Astrocyte (in vitro differentiated cells and primary cell): ENCODE results near the gene ESYT1. TPM values are rescaled to one million over a fixed set of nuclear protein-coding genes. Genes with fewer than 3 reads are reported as not detected.
A peak's percentile ranks its signal among the peaks of the same experiment; 100 is the strongest.

Experiments
- DNase-seq: peaks from one replicate; pipeline ENCODE4 v3.0.0-alpha.2; 2010; ENCODE audit warnings: low read depth
- FAIRE-seq: peaks from 2 replicates; lab custom pipeline; 2011; peaks lifted over from hg19 to GRCh38; lab: Jason Lieb, UNC
- H2AFZ ChIP-seq: 2 replicates; pipeline ENCODE4 v1.6.0; 2012; ENCODE audit warnings: low read depth, low read length, inconsistent platforms
- H3K27ac ChIP-seq: 2 replicates; pipeline ENCODE4 v1.5.1; 2011; ENCODE audit warnings: low read depth, low read length, inconsistent platforms
- H3K27me3 ChIP-seq: 2 replicates; pipeline ENCODE4 v1.6.0; 2011; ENCODE audit warnings: low read length, inconsistent platforms; ENCODE audit not compliant: insufficient read depth
- H3K36me3 ChIP-seq: 2 replicates; pipeline ENCODE4 v1.5.1; 2011; ENCODE audit warnings: low read length, inconsistent platforms; ENCODE audit not compliant: insufficient read depth
- H3K4me1 ChIP-seq: 2 replicates; pipeline ENCODE4 v1.5.1; 2011; ENCODE audit warnings: low read length, inconsistent platforms; ENCODE audit not compliant: insufficient read depth
- H3K4me2 ChIP-seq: 2 replicates; pipeline ENCODE4 v1.6.0; 2012; ENCODE audit warnings: low read length, inconsistent platforms
- H3K4me3 ChIP-seq: 2 replicates; pipeline ENCODE4 v1.5.1; 2011; ENCODE audit warnings: low read depth, mild to moderate bottlenecking, low read length, inconsistent platforms; ENCODE audit not compliant: insufficient read depth
- H3K79me2 ChIP-seq: 2 replicates; pipeline ENCODE4 v1.6.0; 2012; ENCODE audit warnings: mild to moderate bottlenecking, low read length, inconsistent platforms; ENCODE audit not compliant: insufficient read depth
- H3K9ac ChIP-seq: 2 replicates; pipeline ENCODE4 v1.6.0; 2012; ENCODE audit warnings: mild to moderate bottlenecking, low read length, inconsistent platforms
- H3K9me3 ChIP-seq: 2 replicates; pipeline ENCODE4 v1.5.1; 2012; ENCODE audit warnings: low read depth, mild to moderate bottlenecking, low read length, inconsistent platforms; ENCODE audit not compliant: insufficient read depth
- H4K20me1 ChIP-seq: 2 replicates; pipeline ENCODE4 v1.6.0; 2012; ENCODE audit warnings: low read length, inconsistent platforms; ENCODE audit not compliant: insufficient read depth
- H3K27ac Mint-ChIP-seq: one replicate; pipeline ENCODE4 v1.8.0; 2021; ENCODE audit warnings: mild to moderate bottlenecking, mixed read lengths; ENCODE audit not compliant: unreplicated experiment
- H3K27me3 Mint-ChIP-seq: one replicate; pipeline ENCODE4 v1.8.0; 2021; ENCODE audit warnings: low read depth, mixed read lengths; ENCODE audit not compliant: unreplicated experiment
- H3K36me3 Mint-ChIP-seq: one replicate; pipeline ENCODE4 v1.8.0; 2021; ENCODE audit warnings: low read depth, mixed read lengths; ENCODE audit not compliant: unreplicated experiment
- H3K4me1 Mint-ChIP-seq: one replicate; pipeline ENCODE4 v1.8.0; 2021; ENCODE audit warnings: low read depth, mixed read lengths; ENCODE audit not compliant: unreplicated experiment
- H3K4me3 Mint-ChIP-seq: one replicate; pipeline ENCODE4 v1.8.0; 2021; ENCODE audit warnings: mild to moderate bottlenecking, moderate library complexity, mixed read lengths; ENCODE audit not compliant: unreplicated experiment
- H3K9me3 Mint-ChIP-seq: one replicate; pipeline ENCODE4 v1.8.0; 2021; ENCODE audit warnings: mild to moderate bottlenecking, mixed read lengths; ENCODE audit not compliant: unreplicated experiment
- EZH2 ChIP-seq: IDR thresholded peaks from 2 replicates; pipeline ENCODE4 v1.6.1; 2012; ENCODE audit warnings: mild to moderate bottlenecking, low read length, inconsistent platforms; ENCODE audit not compliant: insufficient read depth
- total RNA-seq: library from RNA; stranded (reverse); gene quantifications from 2 replicates; pipeline ENCODE4 v1.2.1, GENCODE V29; 2021
- TF ChIP-seq, protein P1 (sequence below): IDR thresholded peaks from 2 replicates; pipeline ENCODE4 v1.5.1; 2011; ENCODE audit warnings: low read depth, mild to moderate bottlenecking, inconsistent platforms, low read length, moderate library complexity; ENCODE audit not compliant: insufficient read depth

Gene ESYT1
- total RNA-seq, 1 donor from 2014 or later = 142 TPM

DNA sequence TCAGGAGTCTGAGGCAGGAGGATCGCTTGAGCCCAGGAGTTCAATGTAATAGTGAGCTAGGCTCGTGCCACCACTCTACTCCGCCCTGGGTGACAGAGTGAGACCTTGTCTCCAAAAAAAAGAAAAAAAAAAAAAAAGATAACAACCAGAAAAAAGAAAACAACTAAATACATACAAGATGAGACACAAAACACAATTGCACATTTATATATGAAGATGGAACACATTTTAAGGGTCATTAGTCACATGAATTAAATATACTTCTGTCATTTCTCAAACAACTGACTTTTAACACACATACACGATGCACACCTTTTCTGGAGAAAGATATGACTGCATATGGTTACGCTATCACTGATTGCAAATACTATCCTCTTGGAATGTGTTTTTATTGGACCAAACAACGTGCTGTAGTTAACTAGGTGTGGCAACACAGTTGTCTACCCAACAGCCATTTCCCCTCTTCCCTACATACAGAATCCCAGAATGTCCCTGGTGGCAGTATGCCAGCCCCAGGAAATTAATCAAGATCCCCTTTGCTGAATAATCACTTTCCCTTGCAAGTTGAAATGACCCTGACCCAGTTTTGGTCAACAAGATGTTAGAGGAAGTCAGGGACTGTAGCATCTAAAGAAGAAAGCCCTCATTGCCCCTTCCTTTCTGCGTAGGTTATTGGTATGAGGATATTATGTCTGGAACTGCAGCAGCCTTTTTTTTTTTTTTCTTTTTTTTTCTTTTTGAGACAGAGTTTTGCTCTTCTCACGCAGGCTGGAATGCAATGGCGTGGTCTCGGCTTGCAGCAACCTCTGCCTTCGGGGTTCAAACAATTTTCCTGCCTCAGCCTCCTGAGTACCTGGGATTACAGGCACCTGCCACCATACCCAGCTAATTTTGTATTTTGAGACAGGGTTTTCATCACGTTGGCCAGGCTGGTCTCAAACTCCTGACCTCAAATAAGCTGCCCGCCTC, 18.7 kb downstream of the ESYT1 start:
- Histone ChIP-seq H3K4me1 (peaks cover 12% of the 10 kb centered on the region), H3K4me3 (no peak overlapping the region), H3K79me2 (no peaks in the 10 kb centered on the region), H2AFZ (no peak overlapping the region), H3K9me3 (no peaks in the 10 kb centered on the region), H3K27ac (no peak overlapping the region), H4K20me1 (no peaks in the 10 kb centered on the region), H3K36me3 (peaks cover 30% of the 10 kb centered on the region), H3K4me2 (no peak overlapping the region), H3K27me3 (no peaks in the 10 kb centered on the region), H3K9ac (no peak overlapping the region)
- Mint-ChIP-seq H3K4me3 (no peak overlapping the region), H3K4me1 (peaks cover 9% of the 10 kb centered on the region), H3K27ac (no peak overlapping the region), H3K27me3 (no peaks in the 10 kb centered on the region), H3K36me3 (peaks cover 29% of the 10 kb centered on the region), H3K9me3 (no peaks in the 10 kb centered on the region)
- no peak for DNase-seq
- FAIRE-seq = no peak
- TF ChIP-seq, protein P1, sequence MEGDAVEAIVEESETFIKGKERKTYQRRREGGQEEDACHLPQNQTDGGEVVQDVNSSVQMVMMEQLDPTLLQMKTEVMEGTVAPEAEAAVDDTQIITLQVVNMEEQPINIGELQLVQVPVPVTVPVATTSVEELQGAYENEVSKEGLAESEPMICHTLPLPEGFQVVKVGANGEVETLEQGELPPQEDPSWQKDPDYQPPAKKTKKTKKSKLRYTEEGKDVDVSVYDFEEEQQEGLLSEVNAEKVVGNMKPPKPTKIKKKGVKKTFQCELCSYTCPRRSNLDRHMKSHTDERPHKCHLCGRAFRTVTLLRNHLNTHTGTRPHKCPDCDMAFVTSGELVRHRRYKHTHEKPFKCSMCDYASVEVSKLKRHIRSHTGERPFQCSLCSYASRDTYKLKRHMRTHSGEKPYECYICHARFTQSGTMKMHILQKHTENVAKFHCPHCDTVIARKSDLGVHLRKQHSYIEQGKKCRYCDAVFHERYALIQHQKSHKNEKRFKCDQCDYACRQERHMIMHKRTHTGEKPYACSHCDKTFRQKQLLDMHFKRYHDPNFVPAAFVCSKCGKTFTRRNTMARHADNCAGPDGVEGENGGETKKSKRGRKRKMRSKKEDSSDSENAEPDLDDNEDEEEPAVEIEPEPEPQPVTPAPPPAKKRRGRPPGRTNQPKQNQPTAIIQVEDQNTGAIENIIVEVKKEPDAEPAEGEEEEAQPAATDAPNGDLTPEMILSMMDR = no peak
- no peak for TF ChIP-seq EZH2

DNA sequence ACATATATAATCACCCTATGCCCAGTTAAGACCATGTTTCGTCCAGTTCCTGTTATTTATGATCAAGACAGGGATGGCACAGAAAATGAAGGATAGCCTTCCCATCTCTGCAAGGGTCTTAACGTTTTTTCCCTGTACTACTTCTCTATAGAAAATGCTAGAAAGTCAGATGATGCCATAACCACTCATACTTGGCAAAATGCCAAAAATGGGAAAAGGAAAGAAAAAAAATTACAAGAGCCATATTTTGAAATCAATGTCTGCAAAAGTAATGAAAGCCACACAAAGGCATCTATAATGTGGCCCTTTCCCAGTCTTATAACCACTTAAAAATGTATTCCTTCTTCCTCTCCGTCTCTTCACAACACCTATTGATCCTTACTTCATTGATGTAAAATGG, 22.5 kb downstream of the ESYT1 start:
- Mint-ChIP-seq H3K36me3 (peaks cover 10% of the 10 kb centered on the region), H3K9me3 (no peaks in the 10 kb centered on the region), H3K27me3 (no peaks in the 10 kb centered on the region), H3K4me1 (peaks cover 7% of the 10 kb centered on the region), H3K4me3 (peak overlapping the region; percentile 90), H3K27ac (no peak overlapping the region)
- H3K36me3 ChIP-seq = peaks cover 3% of the 10 kb centered on the region
- no peak overlapping the region for H3K27ac ChIP-seq
- TF ChIP-seq EZH2 = no peak
- TF ChIP-seq, protein P1 = no peak
- H3K27me3 ChIP-seq = no peaks in the 10 kb centered on the region
- peaks cover 20% of the 10 kb centered on the region for H3K79me2 ChIP-seq
- H2AFZ ChIP-seq = no peak overlapping the region
- no peaks in the 10 kb centered on the region for H4K20me1 ChIP-seq
- DNase-seq (no peak), FAIRE-seq (no peak)
- H3K9ac ChIP-seq = no peak overlapping the region
- H3K4me1 ChIP-seq = peaks cover 24% of the 10 kb centered on the region
- no peak overlapping the region for H3K4me3 ChIP-seq
- no peaks in the 10 kb centered on the region for H3K9me3 ChIP-seq
- no peak overlapping the region for H3K4me2 ChIP-seq
